IPS-20b (cell line): Measurements from ENCODE around the gene TUT1.
"Not testable (repeated sequence)": the region's sequence is repeated elsewhere in the genome, so short reads cannot be mapped to it uniquely, and the experiment has no call there.

Experiments used
- H3K27ac ChIP-seq: one replicate; pipeline ENCODE4 v1.5.1; 2013; ENCODE audit warnings: low read length
- H3K27me3 ChIP-seq: 2 replicates; pipeline ENCODE4 v1.6.1; 2013; ENCODE audit warnings: mild to moderate bottlenecking, low read length, inconsistent platforms; ENCODE audit not compliant: insufficient read depth
- H3K36me3 ChIP-seq: 2 replicates; pipeline ENCODE4 v1.6.1; 2013; ENCODE audit warnings: low read depth, mild to moderate bottlenecking, inconsistent platforms, low read length, moderate library complexity; ENCODE audit not compliant: insufficient read depth
- H3K4me1 ChIP-seq: 2 replicates; pipeline ENCODE4 v1.6.1; 2013; ENCODE audit warnings: mild to moderate bottlenecking, control low read depth, inconsistent platforms, low read length, moderate library complexity; ENCODE audit not compliant: insufficient read depth
- H3K4me3 ChIP-seq: 2 replicates; pipeline ENCODE4 v1.5.1; 2013; ENCODE audit warnings: mild to moderate bottlenecking, low read length, inconsistent platforms
- H3K9ac ChIP-seq: 2 replicates; pipeline ENCODE4 v1.6.1; 2013; ENCODE audit warnings: low read depth, mild to moderate bottlenecking, inconsistent platforms, low read length, moderate library complexity
- H3K9me3 ChIP-seq: 2 replicates; pipeline ENCODE4 v1.6.1; 2013; ENCODE audit warnings: mild to moderate bottlenecking, low read depth, low read length, inconsistent platforms; ENCODE audit not compliant: insufficient read depth

TUT1 gene

GRCh38 chr11:62559626-62560025, 31.7 kb downstream of the TUT1 start:
- not testable (repeated sequence) for H3K9me3 ChIP-seq, H3K4me3 ChIP-seq, H3K27ac ChIP-seq, H3K9ac ChIP-seq, H3K27me3 ChIP-seq
- peaks cover 70% of the 10 kb centered on the region for H3K36me3 ChIP-seq
- peaks cover 44% of the 10 kb centered on the region for H3K4me1 ChIP-seq

- no peaks in the 10 kb centered on the region for H3K9me3 ChIP-seq
- H3K4me1 ChIP-seq, result peaks cover 48% of the 10 kb centered on the region
- no peak overlapping the region for H3K9ac ChIP-seq
- peaks cover 70% of the 10 kb centered on the region for H3K36me3 ChIP-seq
- H3K27ac ChIP-seq, result no peak overlapping the region
- no peak overlapping the region for H3K4me3 ChIP-seq
- no peaks in the 10 kb centered on the region for H3K27me3 ChIP-seq
These were observed 32.1 kb downstream of the TUT1 start for GRCh38 chr11:62559204-62559603.

DNA sequence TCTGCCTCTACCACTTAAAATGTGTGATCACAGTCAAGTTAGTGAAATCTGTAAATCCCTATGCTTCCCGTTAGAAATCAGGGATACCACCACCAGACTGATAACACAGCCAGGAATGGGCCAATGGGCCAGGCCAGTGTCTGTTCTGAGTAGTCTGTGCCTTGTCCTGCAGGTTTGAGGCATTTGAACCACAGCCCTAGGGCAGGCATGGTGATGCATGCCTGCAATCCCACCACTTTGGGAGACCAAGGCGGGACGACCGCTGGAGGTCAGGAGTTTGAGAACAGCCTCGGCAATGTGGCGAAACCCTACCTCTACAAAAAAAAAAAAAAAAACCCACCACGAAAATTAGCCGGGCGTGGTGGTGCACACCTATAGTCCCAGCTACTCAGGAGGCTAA, 32.7 kb downstream of the TUT1 start:
- Histone ChIP-seq H3K4me1 (peaks cover 50% of the 10 kb centered on the region), H3K27me3 (no peaks in the 10 kb centered on the region), H3K27ac (no peak overlapping the region), H3K4me3 (no peak overlapping the region), H3K9ac (no peak overlapping the region), H3K36me3 (peaks cover 65% of the 10 kb centered on the region), H3K9me3 (no peaks in the 10 kb centered on the region)

DNA sequence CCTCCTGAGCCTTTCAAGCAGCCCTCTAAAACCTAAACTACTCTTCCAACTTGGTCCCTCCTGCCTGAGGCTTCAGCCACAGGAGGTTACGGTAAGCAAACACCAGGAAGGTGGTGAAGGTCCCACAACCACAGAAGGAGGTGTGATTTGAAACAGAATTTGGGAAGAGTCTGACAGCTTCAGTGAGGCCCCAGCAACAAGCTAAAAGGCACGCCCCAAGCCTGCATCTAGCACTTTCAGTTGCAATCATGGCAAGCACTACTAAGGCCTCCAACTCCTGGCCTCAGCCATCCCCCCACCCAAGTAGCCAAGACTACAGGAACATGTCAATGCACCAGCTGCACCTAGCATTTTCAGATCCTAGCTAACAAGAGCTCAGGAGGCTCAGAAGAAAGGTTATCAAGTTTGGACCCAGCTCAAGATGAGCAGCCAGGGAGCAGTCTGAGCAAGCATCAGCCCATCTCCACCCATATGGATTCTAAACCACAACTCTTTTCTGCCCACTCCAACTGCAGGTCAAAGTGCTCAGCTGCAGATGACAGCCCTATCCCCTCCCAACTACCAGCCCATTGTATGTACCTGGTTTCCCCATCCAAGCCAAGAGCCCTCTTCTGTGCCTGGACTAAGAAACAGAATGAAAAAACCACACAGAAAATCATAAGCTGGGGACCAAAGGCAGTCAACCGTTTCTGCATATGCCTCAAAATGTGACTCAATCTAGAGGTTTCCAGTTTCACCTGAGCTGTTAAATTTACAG, 34.3 kb downstream of the TUT1 start:
- Histone ChIP-seq H3K9ac (peak overlapping the region; percentile 12; the same call in 1 of the 2 replicates), H3K36me3 (peaks cover 48% of the 10 kb centered on the region), H3K4me1 (peaks cover 62% of the 10 kb centered on the region)

GRCh38 chr11:62556108-62556874, 35.0 kb downstream of the TUT1 start:
- Histone ChIP-seq H3K36me3 (peaks cover 46% of the 10 kb centered on the region), H3K4me3 (no peak overlapping the region), H3K9ac (peak overlapping the region; percentile 12; the same call in 1 of the 2 replicates), H3K27me3 (no peaks in the 10 kb centered on the region), H3K9me3 (no peaks in the 10 kb centered on the region), H3K27ac (peak overlapping the region; percentile 52), H3K4me1 (peaks cover 60% of the 10 kb centered on the region)

More for the DNA sequence above, 34.3 kb downstream of the TUT1 start:
- no peak overlapping the region for H3K4me3 ChIP-seq
- H3K9me3 ChIP-seq, result no peaks in the 10 kb centered on the region
- H3K27ac ChIP-seq, result peak overlapping the region; percentile 52
- no peaks in the 10 kb centered on the region for H3K27me3 ChIP-seq

DNA sequence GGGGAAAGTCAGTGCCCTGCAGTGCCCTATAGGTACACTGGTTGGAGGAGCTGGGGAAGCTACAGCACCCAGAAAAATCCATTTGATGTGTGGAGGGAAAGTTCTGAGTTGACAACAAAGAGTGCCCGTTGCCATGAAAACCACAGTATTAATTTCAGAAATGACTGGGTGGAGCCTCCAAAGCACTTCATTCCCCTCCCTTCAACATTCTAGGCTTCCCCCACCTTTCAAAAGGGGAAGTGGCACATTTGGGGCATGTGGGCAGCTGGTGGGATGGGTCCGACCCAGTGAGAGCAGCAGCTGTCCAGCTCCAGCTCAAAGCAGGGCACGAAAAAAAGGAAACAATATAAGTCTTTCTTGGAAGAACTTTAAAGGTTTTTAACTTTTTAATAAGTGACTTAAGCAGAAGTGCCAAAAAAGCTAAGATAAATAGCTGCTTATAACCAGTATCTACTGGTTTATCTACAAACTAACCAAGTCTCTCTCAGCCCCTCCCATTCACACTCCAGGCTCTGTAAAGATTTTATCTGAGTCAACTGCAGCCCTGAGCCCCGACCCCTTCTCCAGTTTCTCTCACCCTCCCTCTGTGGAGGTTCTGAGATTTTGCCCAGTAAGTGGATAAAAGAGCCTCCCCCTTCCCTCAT, 35.7 kb downstream of the TUT1 start:
- peaks cover 40% of the 10 kb centered on the region for H3K36me3 ChIP-seq
- no peaks in the 10 kb centered on the region for H3K9me3 ChIP-seq
- H3K9ac ChIP-seq, result peak overlapping the region; percentile 12; the same call in 1 of the 2 replicates
- peak overlapping the region; percentile 52 for H3K27ac ChIP-seq
- H3K4me3 ChIP-seq, result no peak overlapping the region
- peaks cover 54% of the 10 kb centered on the region for H3K4me1 ChIP-seq
- H3K27me3 ChIP-seq, result no peaks in the 10 kb centered on the region; the same call in 1 of the 2 replicates

GRCh38 chr11:62554387-62555167, 36.7 kb downstream of the TUT1 start:
- H3K4me1 ChIP-seq, result peaks cover 46% of the 10 kb centered on the region

GRCh38 chr11:62553839-62554361, 37.4 kb downstream of the TUT1 start:
- peaks cover 16% of the 10 kb centered on the region for H3K27me3 ChIP-seq
- peak overlapping the region; percentile 49 for H3K4me3 ChIP-seq
- H3K9ac ChIP-seq, result peak overlapping the region; percentile 64; the same call in 1 of the 2 replicates
- H3K27ac ChIP-seq, result peak overlapping the region; percentile 65
- peaks cover 23% of the 10 kb centered on the region for H3K36me3 ChIP-seq
- no peaks in the 10 kb centered on the region for H3K9me3 ChIP-seq
- peaks cover 43% of the 10 kb centered on the region for H3K4me1 ChIP-seq

More at GRCh38 chr11:62554387-62555167, 36.7 kb downstream of the TUT1 start:
- Histone ChIP-seq H3K27ac (no peak overlapping the region), H3K4me3 (no peak overlapping the region), H3K9me3 (no peaks in the 10 kb centered on the region), H3K9ac (no peak overlapping the region), H3K36me3 (peaks cover 30% of the 10 kb centered on the region), H3K27me3 (peaks cover 9% of the 10 kb centered on the region; the same call in 1 of the 2 replicates)

DNA sequence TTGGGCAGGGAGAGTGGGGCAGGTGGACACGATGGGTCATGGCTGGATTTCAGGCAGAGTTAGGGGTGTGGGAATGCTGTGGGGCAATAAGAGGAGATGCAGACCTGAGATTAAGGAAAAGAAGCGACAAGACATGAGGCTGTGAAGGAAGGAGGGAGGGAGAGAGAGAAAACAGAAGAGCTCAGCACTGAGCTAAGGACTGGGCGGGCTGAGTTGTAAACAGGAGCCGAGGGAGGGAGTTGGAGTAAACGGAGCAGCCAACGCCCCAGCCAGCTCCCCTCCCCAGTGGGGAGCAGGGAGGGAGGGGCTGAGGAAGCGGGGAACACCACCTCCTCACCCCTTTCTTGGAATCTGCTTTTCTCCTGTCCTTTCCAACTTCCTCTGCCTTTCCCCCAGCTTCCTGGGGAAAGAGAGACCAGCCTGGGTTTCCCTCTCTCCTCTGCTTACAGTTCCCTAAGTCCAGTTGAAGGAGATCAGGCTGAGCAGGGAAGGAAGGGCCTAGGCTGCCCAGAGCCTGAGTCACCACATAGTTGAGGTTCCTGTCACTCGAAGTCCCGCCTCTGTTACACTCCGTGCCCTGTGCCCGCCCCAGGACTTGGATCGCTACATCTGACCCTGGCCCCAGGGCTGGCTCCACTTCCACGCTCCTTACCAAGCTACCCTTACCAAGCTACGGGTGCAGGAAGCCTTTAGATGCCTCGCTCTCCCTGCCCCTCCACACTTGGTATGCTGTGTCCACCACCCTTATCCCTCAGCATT, 38.1 kb downstream of the TUT1 start:
- Histone ChIP-seq H3K27ac (peak overlapping the region; percentile 65), H3K4me1 (peaks cover 43% of the 10 kb centered on the region), H3K9ac (peak overlapping the region; percentile 64; the same call in 1 of the 2 replicates), H3K27me3 (peaks cover 22% of the 10 kb centered on the region), H3K9me3 (no peaks in the 10 kb centered on the region), H3K4me3 (peak overlapping the region; percentile 49), H3K36me3 (peaks cover 17% of the 10 kb centered on the region)

GRCh38 chr11:62552485-62553079, 38.7 kb downstream of the TUT1 start:
- Histone ChIP-seq H3K9ac (peak overlapping the region; percentile 64; the same call in 1 of the 2 replicates), H3K4me1 (peaks cover 47% of the 10 kb centered on the region), H3K27ac (peak overlapping the region; percentile 65), H3K36me3 (peaks cover 10% of the 10 kb centered on the region), H3K27me3 (peaks cover 29% of the 10 kb centered on the region), H3K4me3 (peak overlapping the region; percentile 49; the same call in 1 of the 2 replicates), H3K9me3 (no peaks in the 10 kb centered on the region)
